Nephron progenitor cell (in vitro differentiated cells): ENCODE data around the gene FER1L5.

Source experiments
- DNase-seq: peaks from one replicate; pipeline ENCODE4 v3.0.0; 2021
- H3K27ac Mint-ChIP-seq: 2 replicates; pipeline ENCODE4 v1.8.0; 2021; ENCODE audit warnings: mild to moderate bottlenecking, moderate library complexity, mixed read lengths
- H3K27me3 Mint-ChIP-seq: 2 replicates; pipeline ENCODE4 v1.8.0; 2021; ENCODE audit warnings: mild to moderate bottlenecking, low read depth, mixed read lengths; ENCODE audit not compliant: poor library complexity
- H3K36me3 Mint-ChIP-seq: 2 replicates; pipeline ENCODE4 v1.8.0; 2021; ENCODE audit warnings: low read depth, mixed read lengths
- H3K4me1 Mint-ChIP-seq: 2 replicates; pipeline ENCODE4 v1.8.0; 2021; ENCODE audit warnings: mixed read lengths
- H3K4me3 Mint-ChIP-seq: 2 replicates; pipeline ENCODE4 v1.8.0; 2021; ENCODE audit warnings: mild to moderate bottlenecking, moderate library complexity, mixed read lengths
- H3K9me3 Mint-ChIP-seq: 2 replicates; pipeline ENCODE4 v1.8.0; 2021; ENCODE audit warnings: mild to moderate bottlenecking, moderate library complexity, mixed read lengths
- TF ChIP-seq, protein P1 (sequence below): fragments of 200-600 bp; sonication (generic); IDR thresholded peaks from 2 replicates; pipeline ENCODE4 v1.5.0; 2021; ENCODE audit warnings: antibody characterized with exemption

FER1L5 gene

DNA sequence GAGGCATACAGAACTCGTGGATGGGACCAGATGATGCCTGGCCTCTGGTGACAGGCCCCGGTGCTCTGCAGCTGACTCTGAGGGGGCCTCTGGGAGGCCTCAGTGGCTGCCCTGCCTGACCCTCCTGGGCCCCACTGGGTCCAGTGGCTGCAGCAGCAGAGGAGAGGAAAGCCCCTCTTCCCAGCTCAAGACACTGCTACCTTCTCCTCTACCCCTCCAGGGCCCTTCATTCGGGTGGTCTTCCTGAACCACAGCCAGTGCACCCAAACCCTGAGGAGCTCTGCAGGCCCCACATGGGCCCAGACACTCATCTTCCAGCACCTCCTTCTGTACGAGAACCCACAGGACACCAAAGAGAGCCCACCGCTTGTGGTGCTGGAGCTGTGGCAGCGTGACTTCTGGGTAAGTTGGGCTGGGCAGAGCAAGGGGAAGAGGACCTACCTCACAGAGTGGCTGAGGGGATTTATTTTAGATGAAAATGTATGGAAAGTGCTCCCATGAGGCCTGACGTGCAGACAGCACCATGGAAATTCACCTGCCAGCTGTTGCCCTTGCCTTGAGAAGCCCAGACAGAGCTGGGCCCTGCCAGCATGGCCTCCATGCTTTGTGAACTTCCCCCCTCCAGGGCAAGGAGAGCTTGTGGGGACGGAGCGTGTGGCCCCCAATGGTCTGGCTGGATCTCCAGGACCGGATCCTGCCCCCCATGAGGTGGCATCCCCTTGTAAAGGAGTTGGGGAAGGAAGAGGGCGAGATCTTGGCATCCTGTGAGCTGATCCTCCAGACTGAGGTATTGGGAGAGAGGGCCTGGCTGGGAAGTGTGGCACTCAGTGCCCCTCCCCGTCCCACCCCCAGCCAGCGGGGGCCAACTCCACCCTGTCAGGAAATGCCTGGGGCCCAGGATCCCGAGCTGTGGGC, 51.0 kb downstream of the FER1L5 start:
- no peaks in the 10 kb centered on the region for H3K9me3 Mint-ChIP-seq
- TF ChIP-seq, protein P1, sequence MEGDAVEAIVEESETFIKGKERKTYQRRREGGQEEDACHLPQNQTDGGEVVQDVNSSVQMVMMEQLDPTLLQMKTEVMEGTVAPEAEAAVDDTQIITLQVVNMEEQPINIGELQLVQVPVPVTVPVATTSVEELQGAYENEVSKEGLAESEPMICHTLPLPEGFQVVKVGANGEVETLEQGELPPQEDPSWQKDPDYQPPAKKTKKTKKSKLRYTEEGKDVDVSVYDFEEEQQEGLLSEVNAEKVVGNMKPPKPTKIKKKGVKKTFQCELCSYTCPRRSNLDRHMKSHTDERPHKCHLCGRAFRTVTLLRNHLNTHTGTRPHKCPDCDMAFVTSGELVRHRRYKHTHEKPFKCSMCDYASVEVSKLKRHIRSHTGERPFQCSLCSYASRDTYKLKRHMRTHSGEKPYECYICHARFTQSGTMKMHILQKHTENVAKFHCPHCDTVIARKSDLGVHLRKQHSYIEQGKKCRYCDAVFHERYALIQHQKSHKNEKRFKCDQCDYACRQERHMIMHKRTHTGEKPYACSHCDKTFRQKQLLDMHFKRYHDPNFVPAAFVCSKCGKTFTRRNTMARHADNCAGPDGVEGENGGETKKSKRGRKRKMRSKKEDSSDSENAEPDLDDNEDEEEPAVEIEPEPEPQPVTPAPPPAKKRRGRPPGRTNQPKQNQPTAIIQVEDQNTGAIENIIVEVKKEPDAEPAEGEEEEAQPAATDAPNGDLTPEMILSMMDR, result no peak
- H3K4me1 Mint-ChIP-seq, result peaks cover 26% of the 10 kb centered on the region
- H3K27ac Mint-ChIP-seq, result no peak overlapping the region
- no peak overlapping the region for H3K4me3 Mint-ChIP-seq
- H3K27me3 Mint-ChIP-seq, result no peaks in the 10 kb centered on the region
- no peak for DNase-seq
- no peaks in the 10 kb centered on the region for H3K36me3 Mint-ChIP-seq

DNA sequence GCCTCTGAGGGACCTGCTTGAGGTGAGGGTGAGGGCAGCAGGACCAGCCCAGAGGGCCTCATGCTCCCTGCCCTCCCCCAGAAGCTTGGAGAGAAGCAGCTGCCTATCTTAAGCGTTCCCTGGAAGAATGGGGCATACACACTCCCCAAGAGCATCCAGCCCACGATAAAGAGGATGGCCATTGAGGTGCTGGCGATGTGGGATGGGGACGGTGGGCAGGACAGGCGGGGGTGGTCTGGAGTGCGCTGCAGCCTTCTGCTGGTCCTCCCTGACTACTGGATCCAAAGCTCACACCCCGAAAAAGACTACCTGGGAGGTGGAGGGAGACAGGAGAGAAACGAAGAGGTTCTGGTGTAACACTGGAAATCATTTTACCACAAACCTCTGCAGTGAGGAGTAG, 51.7 kb downstream of the FER1L5 start:
- DNase-seq, result no peak
- peak overlapping the region; percentile 55 for H3K27ac Mint-ChIP-seq
- peaks cover 26% of the 10 kb centered on the region for H3K4me1 Mint-ChIP-seq
- no peaks in the 10 kb centered on the region for H3K36me3 Mint-ChIP-seq
- H3K4me3 Mint-ChIP-seq, result no peak overlapping the region
- TF ChIP-seq, protein P1, result no peak
- no peaks in the 10 kb centered on the region for H3K9me3 Mint-ChIP-seq
- H3K27me3 Mint-ChIP-seq, result no peaks in the 10 kb centered on the region

DNA sequence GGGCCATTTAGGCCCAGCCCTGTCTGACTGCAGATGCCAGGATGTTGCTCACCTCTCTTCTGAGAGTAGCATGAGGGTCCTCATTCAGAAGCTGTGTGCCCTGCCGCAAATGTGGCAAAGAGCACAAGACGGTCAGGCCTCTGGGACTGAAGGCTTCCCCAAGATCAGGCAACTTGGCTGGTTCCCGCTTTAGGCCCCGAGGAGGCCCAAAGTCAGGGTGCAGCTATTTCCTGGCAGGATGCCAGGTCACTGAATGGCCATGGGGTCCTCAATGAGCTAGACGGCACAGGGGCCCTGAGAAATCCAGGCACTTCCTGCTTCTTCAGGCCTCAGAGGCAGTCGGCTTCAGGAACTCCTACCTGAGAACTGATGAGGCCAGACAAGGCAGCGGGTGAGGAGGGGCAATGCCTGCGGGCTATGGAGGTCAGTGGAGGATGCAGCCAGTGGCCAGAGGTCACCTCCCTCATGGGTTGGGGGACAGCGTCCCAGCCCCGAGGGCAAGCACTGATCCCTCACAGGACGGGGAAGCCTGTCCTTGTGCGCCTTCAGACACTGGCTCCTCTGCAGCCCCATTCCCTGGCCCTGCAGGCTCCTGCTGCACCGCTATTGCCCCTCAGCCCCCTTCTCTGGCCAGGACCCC, 52.4 kb downstream of the FER1L5 start:
- H3K4me3 Mint-ChIP-seq, result no peak overlapping the region
- no peaks in the 10 kb centered on the region for H3K27me3 Mint-ChIP-seq
- peaks cover 32% of the 10 kb centered on the region for H3K4me1 Mint-ChIP-seq
- no peaks in the 10 kb centered on the region for H3K36me3 Mint-ChIP-seq
- no peak overlapping the region for H3K27ac Mint-ChIP-seq
- DNase-seq, result no peak
- TF ChIP-seq, protein P1, result no peak
- no peaks in the 10 kb centered on the region for H3K9me3 Mint-ChIP-seq

DNA sequence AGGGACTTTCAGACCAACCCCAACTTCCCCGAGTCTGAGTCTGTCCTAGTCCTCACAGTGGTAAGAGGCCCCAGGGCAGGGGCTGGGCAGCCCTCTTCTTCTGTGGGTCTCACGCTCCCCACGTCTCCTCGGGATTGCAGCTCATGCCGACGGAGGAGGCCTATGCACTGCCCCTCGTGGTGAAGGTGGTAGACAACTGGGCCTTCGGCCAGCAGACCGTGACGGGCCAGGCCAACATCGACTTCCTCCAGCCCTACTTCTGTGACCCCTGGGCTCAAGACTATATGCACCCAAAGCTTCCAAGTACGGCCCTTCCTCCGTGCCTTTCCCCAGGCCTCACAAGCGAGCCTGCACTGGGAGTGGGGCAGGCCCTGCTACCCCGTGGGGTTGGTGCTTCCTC, 53.0 kb downstream of the FER1L5 start:
- Mint-ChIP-seq H3K27ac (peak overlapping the region; percentile 88), H3K27me3 (no peaks in the 10 kb centered on the region), H3K36me3 (no peaks in the 10 kb centered on the region), H3K4me1 (peaks cover 32% of the 10 kb centered on the region), H3K4me3 (no peak overlapping the region), H3K9me3 (no peaks in the 10 kb centered on the region)
- DNase-seq, result no peak
- TF ChIP-seq, protein P1, result no peak

DNA sequence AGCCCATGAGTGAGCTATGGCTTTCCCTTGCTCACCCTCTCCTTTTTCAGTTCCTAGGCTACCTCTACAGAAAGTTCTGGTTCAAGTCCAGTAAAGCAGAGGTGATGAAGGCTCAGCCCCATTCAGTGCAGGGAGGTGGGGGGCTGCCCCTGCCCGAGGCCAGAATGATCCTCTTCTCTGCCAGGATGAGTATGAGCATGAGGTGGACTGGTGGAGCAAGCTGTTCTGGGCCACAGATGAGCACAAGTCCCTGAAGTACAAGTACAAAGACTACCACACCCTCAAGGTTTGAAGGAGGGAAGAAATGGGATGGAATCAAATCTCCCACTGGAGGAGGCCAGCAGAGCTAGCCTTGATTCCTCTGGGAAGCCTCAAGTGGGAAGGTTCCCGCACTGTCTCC, 54.9 kb downstream of the FER1L5 start:
- no peak overlapping the region for H3K27ac Mint-ChIP-seq

More for the DNA sequence above, 54.9 kb downstream of the FER1L5 start:
- DNase-seq, result no peak
- H3K4me3 Mint-ChIP-seq, result no peak overlapping the region
- peaks cover 28% of the 10 kb centered on the region for H3K4me1 Mint-ChIP-seq
- H3K36me3 Mint-ChIP-seq, result peaks cover 6% of the 10 kb centered on the region
- TF ChIP-seq, protein P1, result no peak
- H3K27me3 Mint-ChIP-seq, result no peaks in the 10 kb centered on the region
- no peaks in the 10 kb centered on the region for H3K9me3 Mint-ChIP-seq
